Measurements from ENCODE around the gene WDR90. TPM values are rescaled to one million over a fixed set of nuclear protein-coding genes. Genes with fewer than 3 reads are reported as not detected.
A peak's percentile ranks its signal among the peaks of the same experiment; 100 is the strongest.

The WDR90 gene
- total and polyA plus RNA-seq, 7 experiments from 2014 or later = 0.56 to 70.6 (median 12.3) TPM

GRCh38 chr16:716768-717325 lies 67.7 kb downstream of the WDR90 start:
- peak overlapping the region in 5 of 10 donors; percentile 44 to 70 (median 51) for H3K4me3 Mint-ChIP-seq
- POLR2A ChIA-PET = interaction anchor here (0.6 to 1.5 kb wide), 4 partner anchors 13 to 1498 kb away, joined by 3 to 7 read pairs (median 4); partner anchors contain the start of gene PGP
- H3K27ac Mint-ChIP-seq = no peak overlapping the region

More at GRCh38 chr16:716768-717325, 67.7 kb downstream of the WDR90 start:
- H3K4me1 Mint-ChIP-seq = peaks cover 0 to 24% (median 17%) of the 10 kb centered on the region in 7 donors
- H3K27me3 ChIP-seq (ENCODE audit: control insufficient read depth in 2 of 2, insufficient read depth in 2 of 2, low read length in 2 of 2) = no peaks in the 10 kb centered on the region
- no peak for DNase-seq
- H3K4me3 ChIP-seq (ENCODE audit: low read length) = no peak overlapping the region
- no peaks in the 10 kb centered on the region for H3K9me3 Mint-ChIP-seq
- no peaks in the 10 kb centered on the region for H3K36me3 Mint-ChIP-seq
- H3K27me3 Mint-ChIP-seq = peaks cover 0 to 31% (median 4%) of the 10 kb centered on the region in 5 donors
- ATAC-seq = no peak
- intact Hi-C loops (cut with micrococcal nuclease) = loop anchor here in 1 of 2 donors (10.0 kb wide), 1 partner anchor 258 kb away; the partner anchor contains the start of gene LMF1
- no peak overlapping the region for H3K27ac ChIP-seq (ENCODE audit: low read depth, low read length)
- H3K4me1 ChIP-seq (ENCODE audit: control insufficient read depth in 2 of 2, insufficient read depth in 2 of 2, low read length in 2 of 2) = peaks cover 17 to 20% of the 10 kb centered on the region in 2 donors
- no peaks in the 10 kb centered on the region for H3K36me3 ChIP-seq (ENCODE audit: control insufficient read depth in 2 of 3, insufficient read depth in 3 of 3, low read length in 3 of 3)
- CTCF ChIA-PET = interaction anchor here (0.9 kb wide), 3 partner anchors 9 to 68 kb away, joined by 3 read pairs; partner anchors contain the start of gene CCDC78
- no peaks in the 10 kb centered on the region for H3K9me3 ChIP-seq (ENCODE audit: control insufficient read depth in 2 of 3, low read length in 3 of 3)

Other genes with a start within 250 kb of the WDR90 start
- gene DECR2, start 247.5 kb upstream of the WDR90 start, total RNA-seq = 10 to 100 TPM in 3 of 5 experiments, 1 to 10 TPM in 2; 7.9 to 13.8 (median 11.6) TPM
- gene DECR2, start 247.5 kb upstream of the WDR90 start, polyA plus RNA-seq = 1 to 10 TPM; 7.8 to 7.9 TPM
- 10 to 100 TPM; 37.9 to 53.0 (median 45.5) TPM for gene RAB11FIP3, start 223.7 kb upstream of the WDR90 start, total RNA-seq
- 1 to 10 TPM in 1 of 2 donors, under 1 TPM in 1; 0.71 to 4.0 TPM for gene RAB11FIP3, start 223.7 kb upstream of the WDR90 start, polyA plus RNA-seq
- gene CAPN15, start 121.7 kb upstream of the WDR90 start, total RNA-seq = 10 to 100 TPM; 51.0 to 89.8 (median 55.6) TPM
- 1 to 10 TPM; 3.2 to 7.5 TPM for gene CAPN15, start 121.7 kb upstream of the WDR90 start, polyA plus RNA-seq
- gene PRR35, start 89.0 kb upstream of the WDR90 start, total RNA-seq = not detected
- gene PRR35, start 89.0 kb upstream of the WDR90 start, polyA plus RNA-seq = not detected
- 1 to 10 TPM; 1.6 to 5.8 (median 3.2) TPM for gene NHLRC4, start 82.4 kb upstream of the WDR90 start, total RNA-seq
- 1 to 10 TPM; 4.6 to 5.1 TPM for gene NHLRC4, start 82.4 kb upstream of the WDR90 start, polyA plus RNA-seq
- gene PIGQ, start 79.4 kb upstream of the WDR90 start, total RNA-seq = 10 to 100 TPM; 27.1 to 63.0 (median 45.1) TPM
- 10 to 100 TPM; 12.3 to 16.2 TPM for gene PIGQ, start 79.4 kb upstream of the WDR90 start, polyA plus RNA-seq
- gene RAB40C, start 59.3 kb upstream of the WDR90 start, total RNA-seq = 10 to 100 TPM; 15.8 to 23.2 (median 17.8) TPM
- gene RAB40C, start 59.3 kb upstream of the WDR90 start, polyA plus RNA-seq = 10 to 100 TPM in 1 of 2 donors, 1 to 10 TPM in 1; 7.9 to 17.5 TPM
- gene WFIKKN1, start 18.4 kb upstream of the WDR90 start, total RNA-seq = under 1 TPM; 0.34 to 0.81 (median 0.56) TPM
- gene WFIKKN1, start 18.4 kb upstream of the WDR90 start, polyA plus RNA-seq = not detected
- 10 to 100 TPM; 41.7 to 97.5 (median 64.0) TPM for gene METTL26, start 13.1 kb upstream of the WDR90 start, total RNA-seq
- 10 to 100 TPM; 95.8 to 96.9 TPM for gene METTL26, start 13.1 kb upstream of the WDR90 start, polyA plus RNA-seq
- 10 to 100 TPM; 21.4 to 33.6 (median 28.8) TPM for gene MCRIP2, start 7.5 kb upstream of the WDR90 start, total RNA-seq
- 10 to 100 TPM; 26.8 to 35.8 TPM for gene MCRIP2, start 7.5 kb upstream of the WDR90 start, polyA plus RNA-seq
- 100 to 1,000 TPM; 145 to 232 (median 186) TPM for gene RHOT2, start 18.8 kb downstream of the WDR90 start, total RNA-seq
- gene RHOT2, start 18.8 kb downstream of the WDR90 start, polyA plus RNA-seq = 10 to 100 TPM; 32.7 to 56.7 TPM
- gene RHBDL1, start 26.3 kb downstream of the WDR90 start, total RNA-seq = 1 to 10 TPM in 4 of 5 experiments, under 1 TPM in 1; 0.65 to 3.1 (median 1.6) TPM
- not detected for gene RHBDL1, start 26.3 kb downstream of the WDR90 start, polyA plus RNA-seq
- gene STUB1, start 31.0 kb downstream of the WDR90 start, total RNA-seq = 100 to 1,000 TPM in 1 of 5 experiments, 10 to 100 TPM in 4; 68.6 to 105 (median 77.4) TPM
- 100 to 1,000 TPM; 132 to 159 TPM for gene STUB1, start 31.0 kb downstream of the WDR90 start, polyA plus RNA-seq
- 10 to 100 TPM; 26.8 to 48.1 (median 37.2) TPM for gene JMJD8, start 35.0 kb downstream of the WDR90 start, total RNA-seq
- 10 to 100 TPM; 43.2 to 62.1 TPM for gene JMJD8, start 35.0 kb downstream of the WDR90 start, polyA plus RNA-seq
- 10 to 100 TPM; 13.3 to 19.4 (median 16.5) TPM for gene WDR24, start 41.0 kb downstream of the WDR90 start, total RNA-seq
- 10 to 100 TPM; 10.6 to 21.2 TPM for gene WDR24, start 41.0 kb downstream of the WDR90 start, polyA plus RNA-seq
- gene FBXL16, start 56.4 kb downstream of the WDR90 start, total RNA-seq = 10 to 100 TPM; 13.2 to 45.4 (median 18.0) TPM
- gene FBXL16, start 56.4 kb downstream of the WDR90 start, polyA plus RNA-seq = 10 to 100 TPM; 11.1 to 21.1 TPM
- 1 to 10 TPM; 4.8 to 5.1 (median 5.0) TPM for gene METRN, start 65.8 kb downstream of the WDR90 start, total RNA-seq
- gene METRN, start 65.8 kb downstream of the WDR90 start, polyA plus RNA-seq = 1 to 10 TPM; 3.7 to 4.5 TPM
- 10 to 100 TPM; 11.9 to 20.7 (median 13.6) TPM for gene ANTKMT, start 71.8 kb downstream of the WDR90 start, total RNA-seq
- 10 to 100 TPM; 14.7 to 26.8 TPM for gene ANTKMT, start 71.8 kb downstream of the WDR90 start, polyA plus RNA-seq
- gene CCDC78, start 77.1 kb downstream of the WDR90 start, total RNA-seq = 1 to 10 TPM; 2.6 to 4.4 (median 3.0) TPM
- gene CCDC78, start 77.1 kb downstream of the WDR90 start, polyA plus RNA-seq = not detected
- 10 to 100 TPM in 3 of 5 experiments, 1 to 10 TPM in 2; 5.5 to 14.6 (median 10.7) TPM for gene HAGHL, start 77.7 kb downstream of the WDR90 start, total RNA-seq
- 1 to 10 TPM in 1 of 2 donors, under 1 TPM in 1; 0.72 to 1.1 TPM for gene HAGHL, start 77.7 kb downstream of the WDR90 start, polyA plus RNA-seq
- gene CIAO3, start 91.6 kb downstream of the WDR90 start, total RNA-seq = 10 to 100 TPM; 39.0 to 55.5 (median 46.1) TPM
- 10 to 100 TPM; 13.9 to 34.9 TPM for gene CIAO3, start 91.6 kb downstream of the WDR90 start, polyA plus RNA-seq
- under 1 TPM in 1 of 5 experiments, not detected in 4; 0.64 TPM for gene MSLN, start 111.4 kb downstream of the WDR90 start, total RNA-seq
- gene MSLN, start 111.4 kb downstream of the WDR90 start, polyA plus RNA-seq = not detected
- gene RPUSD1, start 139.0 kb downstream of the WDR90 start, total RNA-seq = 10 to 100 TPM; 16.3 to 34.3 (median 30.3) TPM
- 10 to 100 TPM; 21.2 to 42.9 TPM for gene RPUSD1, start 139.0 kb downstream of the WDR90 start, polyA plus RNA-seq
- 10 to 100 TPM; 32.0 to 74.8 (median 51.7) TPM for gene CHTF18, start 139.3 kb downstream of the WDR90 start, total RNA-seq
- gene CHTF18, start 139.3 kb downstream of the WDR90 start, polyA plus RNA-seq = 1 to 10 TPM; 4.5 to 8.2 TPM
- gene GNG13, start 151.4 kb downstream of the WDR90 start, total RNA-seq = not detected
- gene GNG13, start 151.4 kb downstream of the WDR90 start, polyA plus RNA-seq = not detected

Data from naive thymus-derived CD4-positive, alpha-beta T cell (primary cell).